Ramos (cell line): ENCODE data around the gene TMEM72.

ENCODE experiments used
- in situ Hi-C: fragments of 300-500 bp; cut with MboI; formaldehyde crosslinking; loops from one replicate; pipeline ENCODE4 v1.14.3; 2022; ENCODE audit warnings: low sequenced_read_pairs; ENCODE audit not compliant: unreplicated experiment

TMEM72 gene

DNA sequence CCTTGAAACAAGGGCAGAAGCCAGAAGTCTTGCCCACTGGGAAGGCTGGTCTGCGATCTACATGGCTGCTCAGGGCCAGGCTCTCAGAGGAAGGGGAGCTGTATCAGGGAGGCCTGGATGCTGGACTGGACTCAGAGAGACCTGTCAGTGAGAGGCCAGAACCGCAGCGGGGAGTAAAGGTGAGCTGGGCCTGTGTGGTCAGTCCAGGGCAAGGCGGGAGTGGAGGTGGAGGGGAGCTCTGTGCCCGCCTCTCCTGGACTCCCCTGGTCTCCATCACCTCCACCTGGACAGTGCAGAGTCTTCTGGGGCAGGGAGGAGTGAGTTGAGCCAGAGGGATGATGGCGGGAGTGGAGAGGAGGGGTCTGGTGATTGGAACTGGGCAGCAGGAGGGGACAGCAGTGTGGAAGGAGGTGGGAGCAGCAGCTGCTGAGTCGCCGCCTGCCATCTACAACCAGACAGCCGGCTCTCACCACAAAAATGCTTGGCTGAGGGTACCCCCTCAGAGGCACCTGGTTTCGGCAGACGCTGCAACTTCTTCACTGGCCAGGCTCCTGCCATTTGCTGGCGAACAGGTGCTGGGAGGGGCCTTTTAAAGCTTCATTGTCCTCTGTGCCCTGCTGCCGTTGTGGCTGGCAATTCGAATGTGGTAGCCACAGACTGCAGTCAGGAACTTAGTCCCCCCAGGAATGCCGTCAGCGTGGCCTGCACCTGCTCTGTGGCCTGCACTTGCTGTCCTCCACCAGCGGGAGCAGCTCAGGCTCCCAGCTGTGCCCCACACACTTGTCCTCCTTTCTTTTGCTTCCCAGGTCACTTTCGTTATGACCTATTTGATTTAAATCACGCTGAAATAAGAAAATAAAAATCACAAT lies 52.0 kb downstream of the TMEM72 start:
- in situ Hi-C loops: no loop called here

- in situ Hi-C loops: no loop called here
These were observed 52.9 kb downstream of the TMEM72 start for GRCh38 chr10:44963772-44964633.

- in situ Hi-C loops: no loop called here
These were observed 54.0 kb downstream of the TMEM72 start for GRCh38 chr10:44965104-44965503.

GRCh38 chr10:44965651-44966097 lies 54.5 kb downstream of the TMEM72 start:
- in situ Hi-C loops: no loop called here

GRCh38 chr10:44966129-44966815 lies 55.1 kb downstream of the TMEM72 start:
- in situ Hi-C loops: no loop called here

GRCh38 chr10:44966816-44967509 lies 55.8 kb downstream of the TMEM72 start:
- in situ Hi-C loops: no loop called here

DNA sequence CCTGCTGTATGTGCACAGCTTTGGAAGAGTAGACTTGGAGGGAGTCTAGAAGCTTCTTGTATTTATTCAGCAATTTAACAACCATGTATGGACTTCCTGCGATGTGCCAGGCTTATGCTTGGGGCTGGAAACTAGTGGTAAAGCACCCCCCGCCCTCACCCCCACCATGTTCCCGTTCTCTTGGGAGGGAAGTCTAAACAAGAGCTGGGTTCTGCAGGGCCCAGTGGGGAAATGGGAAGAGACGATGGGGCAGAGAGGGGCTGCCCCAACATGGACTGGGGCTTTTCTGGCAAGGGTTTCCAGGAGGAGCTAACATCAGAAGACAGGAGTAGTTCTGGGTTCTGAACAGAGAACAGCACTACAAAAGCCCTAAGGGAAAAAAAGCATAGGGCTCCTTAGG lies 56.5 kb downstream of the TMEM72 start:
- in situ Hi-C loops: no loop called here

GRCh38 chr10:44968091-44968490 lies 57.0 kb downstream of the TMEM72 start:
- in situ Hi-C loops: no loop called here

- in situ Hi-C loops: no loop called here
These were observed 57.6 kb downstream of the TMEM72 start for GRCh38 chr10:44968500-44969400.

GRCh38 chr10:44969854-44970253 lies 58.7 kb downstream of the TMEM72 start:
- in situ Hi-C loops: no loop called here

GRCh38 chr10:44970812-44971395 lies 59.8 kb downstream of the TMEM72 start:
- in situ Hi-C loops: no loop called here

GRCh38 chr10:44971434-44971833 lies 60.3 kb downstream of the TMEM72 start:
- in situ Hi-C loops: no loop called here

DNA sequence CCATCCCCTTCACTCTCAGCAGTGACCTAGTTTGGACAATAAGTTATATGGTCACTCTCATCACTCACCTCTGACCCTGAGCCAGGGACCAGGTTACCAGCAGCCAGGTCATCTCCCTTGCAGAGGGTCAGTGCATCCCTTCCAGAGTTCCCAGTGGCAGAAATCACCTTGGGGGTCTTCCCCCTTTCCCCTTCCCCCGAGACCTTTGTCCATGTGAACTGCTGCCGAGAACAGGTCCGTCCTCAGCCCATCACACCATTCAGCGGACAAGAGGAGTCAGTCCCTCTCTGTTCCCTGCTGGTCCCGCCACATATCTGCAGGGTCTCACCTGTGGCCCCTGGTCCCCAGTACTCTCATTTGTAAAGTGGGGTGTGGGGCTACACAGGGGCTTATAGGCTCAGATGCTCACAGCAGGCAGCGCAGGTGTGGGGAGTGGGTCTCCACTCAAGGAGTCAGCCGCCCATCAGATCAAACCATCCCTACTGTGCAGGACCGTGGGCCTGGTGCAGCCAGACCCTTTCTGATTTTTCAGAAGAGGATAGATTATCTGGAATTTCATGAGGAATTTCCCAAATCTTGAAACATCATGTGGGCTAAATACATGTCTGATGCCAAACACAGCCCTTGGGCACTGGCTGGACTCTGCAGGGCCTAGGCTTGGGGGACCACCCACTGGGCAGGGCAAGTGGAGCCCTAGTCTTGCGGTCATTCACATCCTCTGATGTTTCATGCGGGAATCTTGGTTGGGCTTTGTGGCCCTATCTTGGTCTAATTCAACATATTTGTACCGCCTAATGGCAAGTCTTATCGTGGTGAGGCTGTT lies 61.0 kb downstream of the TMEM72 start:
- in situ Hi-C loops: no loop called here

DNA sequence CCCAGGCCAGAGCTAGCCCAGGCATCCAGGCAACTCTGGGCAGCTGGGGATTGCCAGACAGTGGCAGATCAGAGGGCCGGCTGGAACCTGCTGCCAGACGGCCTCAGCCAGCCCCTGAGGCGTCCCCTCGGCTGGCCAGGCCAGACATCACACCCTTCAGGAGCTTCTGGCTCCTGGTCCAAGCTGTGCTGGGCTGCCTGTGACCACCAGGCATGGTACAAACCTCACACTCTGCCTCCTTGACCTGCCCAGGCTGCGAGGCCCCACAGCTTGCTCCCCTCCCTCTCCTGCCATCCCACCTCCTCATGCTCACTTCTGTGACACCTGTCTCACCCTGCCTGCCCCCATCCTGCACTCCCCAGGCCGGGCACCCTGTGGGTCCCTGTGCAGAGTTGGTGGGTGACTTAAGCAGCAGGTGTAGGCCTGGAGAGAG lies 61.8 kb downstream of the TMEM72 start:
- in situ Hi-C loops: no loop called here

- in situ Hi-C loops: no loop called here
These were observed 62.4 kb downstream of the TMEM72 start for GRCh38 chr10:44973323-44974081.

- in situ Hi-C loops: no loop called here
These were observed 63.0 kb downstream of the TMEM72 start for GRCh38 chr10:44974082-44974627.
